Smooth muscle cell (in vitro differentiated cells): ENCODE measurements around the gene ZFX. TPM values are rescaled to one million over a fixed set of nuclear protein-coding genes. Genes with fewer than 3 reads are reported as not detected.
A peak's percentile ranks its signal among the peaks of the same experiment; 100 is the strongest.

Experiments
- DNase-seq: peaks from one replicate; lab custom pipeline; 2025; ENCODE audit not compliant: unreplicated experiment; lab: John Stamatoyannopoulos, UW
- H2AFZ ChIP-seq: fragments of 200-600 bp; sonication (generic); 2 replicates; pipeline ENCODE4 v1.6.0; 2016; ENCODE audit warnings: antibody characterized with exemption, low read depth, mild to moderate bottlenecking
- H3F3A ChIP-seq: fragments of 200-600 bp; sonication (generic); 2 replicates; pipeline ENCODE4 v1.6.0; 2017; ENCODE audit warnings: antibody characterized with exemption, low read depth
- H3K27ac ChIP-seq: fragments of 200-600 bp; sonication (generic); 2 replicates; pipeline ENCODE4 v1.5.1; 2016; ENCODE audit warnings: low read depth, mild to moderate bottlenecking
- H3K27me3 ChIP-seq: fragments of 200-600 bp; sonication (generic); 2 replicates; pipeline ENCODE4 v1.6.1; 2016; ENCODE audit warnings: low read depth, mild to moderate bottlenecking
- H3K36me3 ChIP-seq: fragments of 200-600 bp; sonication (generic); 2 replicates; pipeline ENCODE4 v1.5.1; 2016; ENCODE audit warnings: low read depth
- H3K4me1 ChIP-seq: fragments of 200-600 bp; sonication (generic); 2 replicates; pipeline ENCODE4 v1.5.1; 2016; ENCODE audit warnings: low read depth
- H3K4me2 ChIP-seq: fragments of 200-600 bp; sonication (generic); 2 replicates; pipeline ENCODE4 v1.6.0; 2016; ENCODE audit warnings: mild to moderate bottlenecking
- H3K4me3 ChIP-seq: fragments of 200-600 bp; sonication (generic); 2 replicates; pipeline ENCODE4 v1.5.1; 2016; ENCODE audit warnings: mild to moderate bottlenecking
- H3K79me2 ChIP-seq: fragments of 200-600 bp; sonication (generic); 2 replicates; pipeline ENCODE4 v1.6.0; 2016; ENCODE audit warnings: low read depth, mild to moderate bottlenecking
- H3K9ac ChIP-seq: fragments of 200-600 bp; sonication (generic); 2 replicates; pipeline ENCODE4 v1.6.0; 2016; ENCODE audit warnings: low read depth
- H3K9me3 ChIP-seq: fragments of 200-600 bp; sonication (generic); replicated peaks from 2 replicates; pipeline ENCODE4 v1.5.1; 2016; ENCODE audit warnings: low read depth
- H4K20me1 ChIP-seq: fragments of 200-600 bp; sonication (generic); 2 replicates; pipeline ENCODE4 v1.6.0; 2016; ENCODE audit warnings: low read depth
- WGBS: methylation state at CpG from one replicate; pipeline ENCODE4 v1.1.7; 2016; ENCODE audit warnings: low lambda C conversion rate; 5-methylcytosine and 5-hydroxymethylcytosine counted together
- polyA plus RNA-seq: library from polyadenylated mRNA; unstranded; fragments of >200 nt; fragmentation: Nextera tagmentation; extraction: Ambion mirVana; gene quantifications from 2 replicates; pipeline ENCODE4 v1.2.1, GENCODE V29; 2016
- total RNA-seq: library from RNA; depleted of rRNA; stranded (reverse); fragments of >200 nt; gene quantifications from 2 replicates; pipeline ENCODE4 v1.2.3, GENCODE V29; 2014
- TF ChIP-seq, protein P1 (sequence below): fragments of 200-600 bp; sonication (generic); IDR thresholded peaks from 2 replicates; pipeline ENCODE4 v1.5.1; 2017; ENCODE audit warnings: borderline replicate concordance, mild to moderate bottlenecking, antibody characterized with exemption; ENCODE audit not compliant: insufficient read depth, poor library complexity, severe bottlenecking

ZFX gene
- total and polyA plus RNA-seq, 2 experiments from 2014 or later, result 17.1 to 52.9 TPM

- 100% methylated on average over 1 of the region's 1 CpG for WGBS
- Histone ChIP-seq H3K36me3 (peaks cover 12% of the 10 kb centered on the region), H3K9ac (no peak overlapping the region), H3K27ac (no peak overlapping the region), H3K79me2 (peaks cover 98% of the 10 kb centered on the region), H3K4me2 (no peak overlapping the region), H2AFZ (no peak overlapping the region), H3K4me1 (no peaks in the 10 kb centered on the region), H3K27me3 (no peaks in the 10 kb centered on the region), H4K20me1 (peaks cover 100% of the 10 kb centered on the region), H3K4me3 (no peak overlapping the region), H3F3A (no peaks in the 10 kb centered on the region), H3K9me3 (no peaks in the 10 kb centered on the region)
- TF ChIP-seq, protein P1, sequence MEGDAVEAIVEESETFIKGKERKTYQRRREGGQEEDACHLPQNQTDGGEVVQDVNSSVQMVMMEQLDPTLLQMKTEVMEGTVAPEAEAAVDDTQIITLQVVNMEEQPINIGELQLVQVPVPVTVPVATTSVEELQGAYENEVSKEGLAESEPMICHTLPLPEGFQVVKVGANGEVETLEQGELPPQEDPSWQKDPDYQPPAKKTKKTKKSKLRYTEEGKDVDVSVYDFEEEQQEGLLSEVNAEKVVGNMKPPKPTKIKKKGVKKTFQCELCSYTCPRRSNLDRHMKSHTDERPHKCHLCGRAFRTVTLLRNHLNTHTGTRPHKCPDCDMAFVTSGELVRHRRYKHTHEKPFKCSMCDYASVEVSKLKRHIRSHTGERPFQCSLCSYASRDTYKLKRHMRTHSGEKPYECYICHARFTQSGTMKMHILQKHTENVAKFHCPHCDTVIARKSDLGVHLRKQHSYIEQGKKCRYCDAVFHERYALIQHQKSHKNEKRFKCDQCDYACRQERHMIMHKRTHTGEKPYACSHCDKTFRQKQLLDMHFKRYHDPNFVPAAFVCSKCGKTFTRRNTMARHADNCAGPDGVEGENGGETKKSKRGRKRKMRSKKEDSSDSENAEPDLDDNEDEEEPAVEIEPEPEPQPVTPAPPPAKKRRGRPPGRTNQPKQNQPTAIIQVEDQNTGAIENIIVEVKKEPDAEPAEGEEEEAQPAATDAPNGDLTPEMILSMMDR, result no peak
- no peak for DNase-seq
Observed at GRCh38 chrX:24196509-24196908, 47.0 kb downstream of the ZFX start.

- H2AFZ ChIP-seq, result no peak overlapping the region
- peaks cover 100% of the 10 kb centered on the region for H4K20me1 ChIP-seq
- H3K9ac ChIP-seq, result no peak overlapping the region
- no peak overlapping the region for H3K4me2 ChIP-seq
- H3K4me3 ChIP-seq, result no peak overlapping the region
- no peaks in the 10 kb centered on the region for H3K4me1 ChIP-seq
- peaks cover 98% of the 10 kb centered on the region for H3K79me2 ChIP-seq
- H3K27ac ChIP-seq, result no peak overlapping the region
- peaks cover 10% of the 10 kb centered on the region for H3K36me3 ChIP-seq
- TF ChIP-seq, protein P1, result no peak
- 97% methylated on average over 4 of the region's 4 CpGs for WGBS
- no peaks in the 10 kb centered on the region for H3K9me3 ChIP-seq
- H3F3A ChIP-seq, result peaks cover 3% of the 10 kb centered on the region
- no peak for DNase-seq
- H3K27me3 ChIP-seq, result no peaks in the 10 kb centered on the region
Observed at GRCh38 chrX:24198101-24198500, 48.6 kb downstream of the ZFX start.

DNA sequence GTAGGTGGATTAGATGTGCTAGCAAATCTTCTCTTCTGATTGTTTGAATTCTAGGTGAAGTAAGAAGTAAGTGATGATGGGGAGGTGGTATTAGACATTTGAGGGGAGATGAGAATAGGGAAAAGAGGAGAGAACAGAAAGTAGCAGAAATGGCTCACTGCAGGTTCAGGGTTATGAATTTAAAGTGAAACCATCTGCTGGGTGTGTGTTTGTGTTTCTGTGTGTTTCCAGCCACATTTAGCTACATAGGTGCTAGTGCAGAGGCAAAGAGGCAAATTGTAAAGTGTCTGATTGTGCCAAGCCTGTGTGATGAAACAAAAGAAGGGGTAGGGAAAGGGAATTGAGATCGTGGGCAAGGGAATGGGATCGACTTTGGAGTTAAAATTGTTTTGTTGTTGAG lies 50.6 kb downstream of the ZFX start:
- 93% methylated on average over 2 of the region's 2 CpGs for WGBS
- peaks cover 100% of the 10 kb centered on the region for H4K20me1 ChIP-seq

GRCh38 chrX:24201216-24201615 lies 51.7 kb downstream of the ZFX start:
- Histone ChIP-seq H3K4me3 (no peak overlapping the region), H3K4me2 (no peak overlapping the region), H3F3A (peaks cover 6% of the 10 kb centered on the region), H3K27ac (peak overlapping the region; percentile 20), H3K9me3 (no peaks in the 10 kb centered on the region), H3K79me2 (peaks cover 98% of the 10 kb centered on the region), H2AFZ (no peak overlapping the region), H3K4me1 (no peaks in the 10 kb centered on the region), H3K27me3 (no peaks in the 10 kb centered on the region), H4K20me1 (peaks cover 100% of the 10 kb centered on the region), H3K36me3 (peaks cover 8% of the 10 kb centered on the region), H3K9ac (no peak overlapping the region)
- no peak for DNase-seq
- TF ChIP-seq, protein P1, result no peak
- WGBS, result 86% methylated on average over 1 of the region's 1 CpG

More for the DNA sequence above, 50.6 kb downstream of the ZFX start:
- Histone ChIP-seq H3K36me3 (peaks cover 8% of the 10 kb centered on the region), H3K4me2 (no peak overlapping the region), H3K9ac (no peak overlapping the region), H3K9me3 (no peaks in the 10 kb centered on the region), H3F3A (peaks cover 6% of the 10 kb centered on the region), H2AFZ (no peak overlapping the region), H3K27me3 (no peaks in the 10 kb centered on the region), H3K27ac (peak overlapping the region; percentile 20), H3K79me2 (peaks cover 98% of the 10 kb centered on the region), H3K4me3 (no peak overlapping the region), H3K4me1 (no peaks in the 10 kb centered on the region)
- TF ChIP-seq, protein P1, result no peak
- no peak for DNase-seq
